ENCODE measurements around the gene ZNF28.
"Not testable (repeated sequence)": the region's sequence is repeated elsewhere in the genome, so short reads cannot be mapped to it uniquely, and the experiment has no call there.

DNA sequence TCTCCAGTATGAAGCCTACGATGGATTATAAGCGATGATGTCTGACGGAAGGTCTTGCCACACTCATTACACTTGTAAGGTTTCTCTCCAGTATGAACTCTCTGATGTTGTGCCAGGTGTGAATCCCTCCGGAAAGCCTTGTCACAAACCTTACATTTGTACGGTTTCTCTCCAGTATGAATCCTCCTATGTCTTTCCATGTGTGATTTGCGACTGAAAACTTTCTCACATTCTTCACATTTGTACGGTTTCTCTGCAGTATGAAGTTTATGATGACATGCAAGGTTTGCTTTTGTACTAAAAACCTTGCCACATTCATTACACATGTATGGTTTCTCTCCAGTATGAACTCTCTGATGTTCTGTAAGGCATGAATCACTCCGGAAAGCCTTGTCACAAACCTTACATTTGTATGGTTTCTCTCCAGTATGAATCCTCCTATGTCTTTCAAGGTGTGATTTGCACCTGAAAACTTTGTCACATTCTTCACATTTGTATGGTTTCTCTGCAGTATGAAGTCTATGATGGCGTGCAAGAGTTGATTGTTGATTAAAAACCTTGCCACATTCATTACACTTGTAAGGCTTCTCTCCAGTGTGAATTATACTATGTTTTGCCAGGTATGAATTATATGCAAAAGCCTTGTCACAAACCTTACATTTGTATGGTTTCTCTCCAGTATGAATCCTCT, 21.3 kb downstream of the ZNF28 start:
- not testable (repeated sequence) for TF ChIP-seq GLIS3 (CRISPR knock-in tag; IDR thresholded peaks at IDR 0.05); ESRRG (CRISPR knock-in tag; IDR thresholded peaks at IDR 0.05); CREB5 (CRISPR knock-in tag; IDR thresholded peaks at IDR 0.05; ENCODE audit: low read depth); ARNTL (CRISPR knock-in tag; IDR thresholded peaks at IDR 0.05; ENCODE audit: borderline replicate concordance, low read depth); ZNF8 (CRISPR knock-in tag; IDR thresholded peaks at IDR 0.05); RARB (CRISPR knock-in tag; IDR thresholded peaks at IDR 0.05); CSDC2 (CRISPR knock-in tag; IDR thresholded peaks at IDR 0.05); TSHZ2 (CRISPR knock-in tag; IDR thresholded peaks at IDR 0.05); TCF4 (CRISPR knock-in tag; IDR thresholded peaks at IDR 0.05; ENCODE audit: borderline replicate concordance); ZNF565 (CRISPR knock-in tag; conservative IDR thresholded peaks at IDR 0.05; ENCODE audit: low read depth)
- TF ChIP-seq, protein P1, sequence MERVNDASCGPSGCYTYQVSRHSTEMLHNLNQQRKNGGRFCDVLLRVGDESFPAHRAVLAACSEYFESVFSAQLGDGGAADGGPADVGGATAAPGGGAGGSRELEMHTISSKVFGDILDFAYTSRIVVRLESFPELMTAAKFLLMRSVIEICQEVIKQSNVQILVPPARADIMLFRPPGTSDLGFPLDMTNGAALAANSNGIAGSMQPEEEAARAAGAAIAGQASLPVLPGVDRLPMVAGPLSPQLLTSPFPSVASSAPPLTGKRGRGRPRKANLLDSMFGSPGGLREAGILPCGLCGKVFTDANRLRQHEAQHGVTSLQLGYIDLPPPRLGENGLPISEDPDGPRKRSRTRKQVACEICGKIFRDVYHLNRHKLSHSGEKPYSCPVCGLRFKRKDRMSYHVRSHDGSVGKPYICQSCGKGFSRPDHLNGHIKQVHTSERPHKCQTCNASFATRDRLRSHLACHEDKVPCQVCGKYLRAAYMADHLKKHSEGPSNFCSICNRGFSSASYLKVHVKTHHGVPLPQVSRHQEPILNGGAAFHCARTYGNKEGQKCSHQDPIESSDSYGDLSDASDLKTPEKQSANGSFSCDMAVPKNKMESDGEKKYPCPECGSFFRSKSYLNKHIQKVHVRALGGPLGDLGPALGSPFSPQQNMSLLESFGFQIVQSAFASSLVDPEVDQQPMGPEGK (CRISPR knock-in tag; IDR thresholded peaks at IDR 0.05; ENCODE audit: borderline replicate concordance), result not testable (repeated sequence)

Data from SK-N-SH treated with all-trans-retinoic acid at 6 μM for 48 hours (cell line).